ENCODE results near the gene KIF2C.
A peak's percentile ranks its signal among the peaks of the same experiment; 100 is the strongest.
"Not testable (repeated sequence)": the region's sequence is repeated elsewhere in the genome, so short reads cannot be mapped to it uniquely, and the experiment has no call there.

The KIF2C gene

DNA sequence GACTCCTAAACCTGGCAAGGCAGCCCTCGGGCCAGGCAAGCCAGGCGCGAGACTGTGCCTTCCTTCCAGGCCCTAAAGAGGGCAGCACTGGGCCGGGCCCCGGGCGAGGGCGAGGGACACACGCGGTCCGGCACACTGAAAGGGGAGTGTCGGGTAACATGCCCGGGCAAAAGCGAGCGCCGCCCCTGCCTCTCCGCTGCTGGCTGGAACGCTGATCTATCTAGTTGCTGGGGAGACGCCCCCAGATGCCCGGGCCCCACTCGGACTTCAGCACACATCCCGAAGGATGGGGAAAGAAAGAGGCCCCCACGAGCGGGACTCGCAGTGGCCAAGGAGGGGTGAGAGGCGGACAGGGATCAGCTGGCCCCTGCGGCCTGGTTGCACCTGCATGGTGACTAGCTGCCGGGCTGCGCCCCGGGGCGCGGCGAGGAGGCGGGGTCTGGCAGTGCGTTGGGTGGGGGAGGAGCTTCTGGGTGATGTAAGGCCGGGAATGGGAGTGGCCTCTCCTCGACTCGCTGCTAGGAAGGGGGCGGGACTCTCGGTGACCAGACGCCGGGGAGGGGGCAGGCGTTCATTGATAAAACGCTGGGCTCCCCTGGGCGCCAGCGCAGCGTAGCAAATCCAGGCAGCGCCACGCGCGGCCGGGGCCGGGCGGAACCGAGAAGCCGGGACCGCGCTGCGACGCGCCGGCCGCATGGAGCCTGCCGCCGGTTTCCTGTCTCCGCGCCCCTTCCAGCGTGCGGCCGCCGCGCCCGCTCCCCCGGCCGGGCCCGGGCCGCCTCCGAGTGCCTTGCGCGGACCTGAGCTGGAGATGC, 60.3 kb downstream of the KIF2C start, which contains the start of gene PLK3:
PLK3 (plus strand) TSS at position 608 of the 815 bp plus-strand sequence; CDS start at position 695, 87 bp downstream.
- peak; percentile 98 for DNase-seq

DNA sequence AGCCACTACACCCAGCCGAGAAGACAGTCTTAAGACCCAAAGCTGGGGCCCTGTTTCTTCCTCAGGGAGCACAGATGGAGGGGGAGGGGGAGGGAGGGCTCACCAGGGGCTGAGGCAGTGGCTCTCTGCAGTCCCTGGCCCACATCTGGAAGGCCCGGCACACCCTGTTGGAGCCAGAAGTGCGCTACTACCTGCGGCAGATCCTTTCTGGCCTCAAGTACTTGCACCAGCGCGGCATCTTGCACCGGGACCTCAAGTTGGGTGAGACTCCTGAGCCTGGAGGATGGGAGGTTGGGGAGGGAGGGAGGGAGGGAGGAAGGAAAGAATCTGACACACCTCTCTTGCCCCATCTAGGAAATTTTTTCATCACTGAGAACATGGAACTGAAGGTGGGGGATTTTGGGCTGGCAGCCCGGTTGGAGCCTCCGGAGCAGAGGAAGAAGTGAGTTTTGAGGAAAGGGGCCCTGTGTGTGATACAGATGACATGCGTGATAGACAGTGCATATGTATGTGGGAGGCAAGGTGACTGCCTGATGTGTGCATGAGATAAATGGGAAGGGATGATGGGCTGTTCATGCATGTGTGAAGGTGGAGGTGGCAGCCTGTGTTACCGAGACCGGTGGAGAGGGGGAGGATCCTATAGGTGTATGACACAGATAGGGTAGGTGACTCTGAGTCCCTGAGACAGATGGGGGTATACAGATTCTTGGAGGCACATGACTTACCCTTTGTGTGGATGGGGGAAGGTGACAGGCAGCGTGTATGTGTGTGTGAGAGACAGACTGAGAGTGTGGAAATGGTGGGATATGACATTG, 62.1 kb downstream of the KIF2C start:
- DNase-seq = no peak

DNA sequence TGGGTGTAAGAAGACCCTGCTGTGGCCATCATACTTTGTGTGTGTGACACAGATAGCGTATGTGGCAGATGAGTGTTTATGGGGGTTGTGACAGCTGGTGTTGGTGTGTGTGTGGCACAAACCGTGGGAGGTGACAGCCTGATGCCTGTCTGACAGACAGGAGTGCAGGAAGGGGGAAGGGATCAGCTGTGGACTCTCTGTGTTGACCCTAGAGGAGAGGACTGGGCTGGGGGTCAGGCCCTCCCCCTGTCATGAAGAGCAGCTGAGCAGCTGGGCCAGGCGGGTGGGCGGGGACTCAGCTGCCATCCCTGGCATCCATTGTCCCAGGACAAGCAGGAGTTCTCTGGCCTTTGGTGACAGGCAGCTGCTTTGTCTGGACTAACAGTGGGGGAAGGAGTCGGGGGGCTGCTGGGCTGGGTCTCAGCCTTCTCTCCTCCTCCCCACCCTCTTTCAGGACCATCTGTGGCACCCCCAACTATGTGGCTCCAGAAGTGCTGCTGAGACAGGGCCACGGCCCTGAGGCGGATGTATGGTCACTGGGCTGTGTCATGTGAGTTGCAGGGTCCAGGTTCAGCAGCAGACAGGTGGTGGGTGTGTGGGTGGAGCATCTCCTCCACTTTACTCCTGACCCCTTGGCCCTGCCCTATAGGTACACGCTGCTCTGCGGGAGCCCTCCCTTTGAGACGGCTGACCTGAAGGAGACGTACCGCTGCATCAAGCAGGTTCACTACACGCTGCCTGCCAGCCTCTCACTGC, 62.8 kb downstream of the KIF2C start:
- no peak for DNase-seq

DNA sequence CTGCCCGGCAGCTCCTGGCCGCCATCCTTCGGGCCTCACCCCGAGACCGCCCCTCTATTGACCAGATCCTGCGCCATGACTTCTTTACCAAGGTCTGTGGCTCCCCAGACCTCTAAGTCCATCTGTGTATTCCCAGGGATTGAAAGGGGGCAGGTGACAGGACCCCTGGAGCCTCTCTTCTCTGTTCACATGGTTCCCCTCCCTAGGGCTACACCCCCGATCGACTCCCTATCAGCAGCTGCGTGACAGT, 63.4 kb downstream of the KIF2C start:
- DNase-seq = no peak

DNA sequence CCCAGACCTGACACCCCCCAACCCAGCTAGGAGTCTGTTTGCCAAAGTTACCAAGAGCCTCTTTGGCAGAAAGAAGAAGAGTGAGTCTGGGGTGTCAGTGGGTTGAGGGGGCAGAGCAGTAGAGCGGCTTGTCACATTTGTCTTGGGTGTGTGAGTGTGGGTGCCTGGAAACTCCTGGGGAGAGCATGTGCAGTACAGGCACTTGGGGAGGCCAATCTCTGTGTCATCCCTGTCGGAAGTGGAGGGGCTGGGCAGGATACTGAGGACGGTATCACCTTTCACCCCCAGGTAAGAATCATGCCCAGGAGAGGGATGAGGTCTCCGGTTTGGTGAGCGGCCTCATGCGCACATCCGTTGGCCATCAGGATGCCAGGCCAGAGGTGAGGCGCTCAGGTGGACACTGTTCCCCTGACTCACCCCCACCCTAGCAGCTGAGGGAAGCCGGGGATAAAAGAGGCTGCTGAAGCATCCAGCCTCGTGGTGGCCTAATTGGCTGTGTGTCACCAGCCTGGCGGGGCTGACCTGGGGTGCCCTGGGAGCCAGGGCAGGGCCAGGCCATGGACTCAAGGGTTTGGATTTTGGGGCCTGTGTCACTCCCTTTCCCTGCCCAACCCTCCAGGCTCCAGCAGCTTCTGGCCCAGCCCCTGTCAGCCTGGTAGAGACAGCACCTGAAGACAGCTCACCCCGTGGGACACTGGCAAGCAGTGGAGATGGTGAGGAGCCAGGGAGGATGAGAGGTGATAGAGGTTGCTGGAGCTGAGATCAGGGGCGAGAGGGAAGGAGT, 63.9 kb downstream of the KIF2C start:
- DNase-seq = peak; percentile 21

DNA sequence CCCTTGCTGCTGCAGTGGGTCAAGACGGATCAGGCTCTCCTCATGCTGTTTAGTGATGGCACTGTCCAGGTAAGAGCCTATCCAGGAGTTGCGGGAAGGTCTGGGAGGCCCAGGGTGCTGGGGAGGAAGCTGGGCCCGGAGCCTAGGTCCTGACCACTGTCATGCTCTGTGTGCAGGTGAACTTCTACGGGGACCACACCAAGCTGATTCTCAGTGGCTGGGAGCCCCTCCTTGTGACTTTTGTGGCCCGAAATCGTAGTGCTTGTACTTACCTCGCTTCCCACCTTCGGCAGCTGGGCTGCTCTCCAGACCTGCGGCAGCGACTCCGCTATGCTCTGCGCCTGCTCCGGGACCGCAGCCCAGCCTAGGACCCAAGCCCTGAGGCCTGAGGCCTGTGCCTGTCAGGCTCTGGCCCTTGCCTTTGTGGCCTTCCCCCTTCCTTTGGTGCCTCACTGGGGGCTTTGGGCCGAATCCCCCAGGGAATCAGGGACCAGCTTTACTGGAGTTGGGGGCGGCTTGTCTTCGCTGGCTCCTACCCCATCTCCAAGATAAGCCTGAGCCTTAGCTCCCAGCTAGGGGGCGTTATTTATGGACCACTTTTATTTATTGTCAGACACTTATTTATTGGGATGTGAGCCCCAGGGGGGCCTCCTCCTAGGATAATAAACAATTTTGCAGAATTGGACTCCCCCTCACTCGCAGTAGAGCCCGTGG, 65.8 kb downstream of the KIF2C start:
- no peak for DNase-seq

DNA sequence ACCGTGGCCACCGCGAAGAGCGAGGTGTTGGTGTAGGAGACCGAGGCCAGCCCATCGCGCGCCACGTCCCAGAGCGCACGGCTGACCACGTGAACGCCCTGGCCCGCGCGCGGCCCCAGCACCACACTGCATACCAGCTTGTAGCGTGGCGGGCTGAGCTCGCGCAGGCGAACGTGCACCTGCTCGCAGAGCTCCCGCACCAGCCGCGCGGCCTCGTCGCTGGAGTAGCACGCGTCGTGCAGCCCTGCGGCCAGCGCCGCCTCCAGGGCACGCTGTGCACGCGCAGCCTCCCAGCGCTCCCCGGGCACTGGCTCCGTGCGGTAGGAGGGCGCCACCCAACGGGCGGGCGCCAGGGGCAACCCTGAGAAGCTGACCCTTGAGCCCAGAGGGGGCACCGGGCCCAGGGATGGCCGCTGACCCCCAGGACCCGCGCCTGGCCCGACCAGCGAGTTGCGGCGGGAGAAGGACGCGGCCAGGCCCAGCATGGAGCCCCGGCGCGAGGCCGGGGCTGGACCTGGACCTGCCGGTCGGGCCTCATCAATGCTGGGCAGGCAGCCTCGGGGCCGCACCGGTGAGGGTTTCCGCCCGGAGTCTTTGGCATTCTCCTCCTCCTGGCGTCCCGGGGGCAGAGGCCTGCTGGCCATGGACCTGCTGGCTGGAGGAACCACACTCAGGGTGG, 66.5 kb downstream of the KIF2C start:
- DNase-seq = no peak

DNA sequence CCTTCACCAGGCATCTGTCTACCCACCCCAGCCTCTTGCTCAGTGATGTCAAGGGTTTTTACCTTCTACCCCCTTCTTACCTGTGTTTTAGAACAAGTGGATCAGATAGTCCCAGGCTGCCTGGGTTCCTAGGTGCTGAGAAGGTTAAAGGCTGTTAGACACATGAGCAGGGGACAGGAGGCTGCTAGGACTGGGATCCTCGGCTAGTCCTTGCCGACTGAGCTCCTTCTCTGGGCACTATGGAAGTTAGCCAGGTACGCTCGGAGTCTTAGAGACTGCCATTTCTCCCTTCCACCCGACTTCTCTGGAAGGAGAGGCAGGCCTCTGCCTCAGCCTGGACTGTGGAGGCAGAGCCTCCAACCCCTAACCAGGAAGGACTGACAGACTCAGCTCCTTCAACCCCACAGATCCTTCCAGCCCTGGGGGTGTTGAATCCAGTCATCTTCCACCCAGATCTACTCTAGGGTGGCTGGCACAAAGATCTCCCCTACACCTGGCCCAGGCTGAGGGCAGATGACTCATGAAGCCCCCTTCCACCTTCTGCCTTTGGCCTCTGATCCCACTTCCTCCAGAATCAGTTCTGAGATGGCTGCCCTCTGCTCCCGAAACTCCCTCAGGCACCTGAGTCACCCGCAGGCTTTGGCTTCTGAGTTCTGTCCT, 67.2 kb downstream of the KIF2C start, which contains the start of gene DYNLT4:
DYNLT4 (minus strand) TSS at position 648 of the 660 bp plus-strand sequence. CDS start 683 bp downstream, outside the sequence.
- DNase-seq = no peak

DNA sequence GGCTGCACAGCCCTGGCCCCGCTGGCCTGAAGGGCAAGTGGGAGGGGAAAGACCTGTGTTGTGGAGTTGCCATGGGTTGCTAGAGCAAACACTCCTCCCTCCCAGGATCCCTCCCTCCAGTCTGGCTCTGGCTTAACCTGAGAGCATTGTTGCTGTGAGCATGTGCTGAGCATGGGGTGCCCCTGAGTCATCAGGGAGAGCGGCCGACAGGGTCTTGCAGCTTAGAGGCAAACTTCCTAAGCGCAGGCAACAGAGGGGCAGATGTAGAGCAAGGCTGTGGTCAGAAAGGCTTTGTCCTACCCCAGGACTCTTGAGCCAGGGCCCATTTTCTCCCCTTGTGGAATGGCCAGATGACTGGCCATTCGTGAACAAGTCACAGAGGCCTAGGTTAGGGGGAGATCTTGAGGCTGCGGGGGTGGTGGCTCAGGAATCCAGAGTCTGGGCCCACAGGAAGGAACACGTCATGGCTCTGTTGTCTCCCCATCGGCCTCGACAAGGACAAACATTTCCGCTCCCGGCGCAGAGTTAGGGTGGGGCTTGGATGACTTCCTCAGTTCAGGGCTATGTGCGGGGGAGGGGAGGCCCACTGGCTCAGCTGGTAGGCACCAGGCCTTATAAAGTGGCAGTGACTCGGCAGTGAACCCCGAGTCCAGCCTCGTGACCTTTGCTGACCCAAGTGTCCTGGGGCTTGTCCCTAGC, 67.9 kb downstream of the KIF2C start:
- peak; percentile 96 for DNase-seq

DNA sequence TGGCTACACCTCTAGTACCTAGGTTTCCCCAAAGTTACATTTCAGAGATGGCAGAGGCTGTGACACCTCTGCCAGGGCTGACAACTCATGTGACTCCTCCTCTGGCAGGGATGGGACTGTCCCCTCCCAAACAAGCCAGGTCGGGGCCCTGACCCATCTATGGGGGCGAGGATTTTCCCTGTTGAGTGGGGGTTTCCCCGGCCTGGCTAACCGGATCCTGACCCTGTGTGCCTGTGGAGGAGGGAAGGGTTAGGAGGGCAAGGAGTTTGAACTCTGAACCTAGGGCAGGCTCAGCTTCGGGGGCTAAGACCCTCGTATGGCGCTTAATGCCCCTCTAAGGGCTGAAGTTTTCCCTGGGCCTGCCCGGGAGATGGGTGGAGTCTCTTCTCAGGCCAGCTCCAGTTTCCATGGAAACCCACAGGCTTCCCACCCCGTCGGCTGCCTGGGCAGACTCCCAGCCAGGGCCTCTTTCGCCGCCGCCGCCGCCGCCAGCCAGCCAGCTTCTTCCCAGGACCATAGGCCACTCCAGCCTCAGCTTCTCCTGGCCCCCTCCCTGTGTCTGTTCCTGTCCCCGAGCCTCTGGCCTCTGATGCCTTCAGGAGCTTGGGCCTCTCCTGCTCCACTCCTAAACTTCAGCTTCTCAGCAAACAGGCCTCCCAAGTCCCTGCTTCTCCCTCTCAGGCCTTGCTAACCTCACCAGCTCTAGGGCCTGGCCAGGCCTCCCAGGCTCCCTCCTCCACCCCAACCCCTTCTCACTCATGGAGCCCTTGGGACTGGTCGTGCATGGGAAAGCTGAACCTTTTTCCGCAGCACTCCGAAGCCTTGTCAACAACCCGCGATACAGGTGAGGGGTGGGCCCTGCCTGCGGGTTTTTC, 68.7 kb downstream of the KIF2C start, which contains the start of gene BTBD19:
BTBD19 (plus strand) TSS at position 461 of the 875 bp plus-strand sequence; CDS start at position 759, 298 bp downstream.
- DNase-seq = peak; percentile 75

DNA sequence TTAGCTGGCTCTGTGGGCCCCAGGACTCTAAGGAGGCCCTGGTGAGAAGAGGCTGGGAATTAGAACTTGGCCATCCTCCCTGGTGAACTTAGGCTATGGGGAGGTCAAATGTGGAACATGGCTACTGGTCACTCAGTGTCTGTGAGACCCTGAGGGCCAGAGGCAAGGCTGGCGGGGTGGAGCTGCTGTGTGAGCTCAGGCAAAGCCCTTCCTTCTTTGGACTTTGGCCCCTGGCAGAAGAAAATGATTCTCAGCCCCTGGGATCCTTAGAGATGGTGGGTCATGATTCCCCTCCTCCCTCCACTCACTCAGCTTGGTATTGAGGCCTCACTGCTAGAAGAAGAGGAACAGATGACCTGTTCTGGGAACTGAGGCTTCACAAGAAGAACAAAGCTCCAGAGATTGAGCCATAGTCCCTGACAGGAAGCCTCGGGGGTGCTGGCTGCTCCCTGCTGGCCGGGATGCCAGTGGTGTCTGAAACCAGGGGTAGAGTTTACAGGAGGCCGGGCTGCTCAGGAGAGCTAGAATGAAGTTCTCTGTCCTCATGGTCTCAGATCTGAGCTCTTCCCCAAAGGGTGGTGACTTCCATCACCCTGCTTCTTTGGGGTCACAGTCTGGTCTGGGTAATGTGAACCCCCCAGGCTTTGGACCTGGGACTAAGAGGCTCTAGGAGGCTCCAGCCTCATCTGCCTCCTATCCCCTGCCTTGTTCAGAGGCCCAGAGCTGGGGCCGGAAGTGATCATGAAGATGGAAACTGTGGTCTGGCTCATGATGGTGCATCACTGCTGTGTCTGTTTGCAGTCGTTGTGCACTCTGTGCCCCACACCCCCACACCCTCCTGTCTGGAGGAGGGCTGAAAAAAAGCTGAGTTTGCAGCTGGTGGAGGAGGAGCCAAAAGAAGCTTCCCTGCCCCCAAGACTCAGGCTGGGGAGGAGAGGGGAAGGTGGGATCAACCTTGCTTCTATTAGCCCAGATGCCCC, 69.6 kb downstream of the KIF2C start:
- no peak for DNase-seq

DNA sequence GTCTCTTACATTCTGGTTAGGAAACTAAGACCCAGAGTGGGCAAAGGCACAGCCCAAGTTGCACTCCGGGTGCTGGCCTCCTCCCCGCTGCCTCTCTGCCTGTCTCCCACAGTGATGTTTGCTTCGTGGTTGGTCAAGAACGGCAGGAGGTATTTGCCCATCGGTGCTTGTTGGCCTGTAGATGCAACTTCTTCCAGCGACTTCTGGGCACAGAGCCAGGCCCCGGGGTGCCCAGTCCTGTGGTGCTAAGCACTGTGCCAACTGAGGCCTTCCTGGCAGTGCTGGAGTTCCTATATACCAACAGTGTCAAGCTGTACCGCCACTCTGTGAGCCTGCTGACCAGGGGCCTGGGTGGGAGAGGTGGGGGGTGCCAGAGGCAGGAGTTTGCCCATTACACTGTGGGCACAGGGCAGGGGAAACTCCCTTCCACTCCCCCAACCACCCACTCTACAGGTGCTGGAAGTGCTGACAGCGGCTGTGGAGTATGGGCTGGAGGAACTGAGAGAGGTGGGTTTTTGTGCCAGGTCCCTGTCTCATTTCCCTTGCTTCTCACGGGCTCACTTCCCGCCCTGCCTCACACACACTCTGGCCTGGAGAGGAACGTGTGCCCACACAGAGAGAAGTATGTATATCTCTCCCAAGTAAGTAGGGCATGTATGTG, 70.6 kb downstream of the KIF2C start:
- peak; percentile 52 for DNase-seq

DNA sequence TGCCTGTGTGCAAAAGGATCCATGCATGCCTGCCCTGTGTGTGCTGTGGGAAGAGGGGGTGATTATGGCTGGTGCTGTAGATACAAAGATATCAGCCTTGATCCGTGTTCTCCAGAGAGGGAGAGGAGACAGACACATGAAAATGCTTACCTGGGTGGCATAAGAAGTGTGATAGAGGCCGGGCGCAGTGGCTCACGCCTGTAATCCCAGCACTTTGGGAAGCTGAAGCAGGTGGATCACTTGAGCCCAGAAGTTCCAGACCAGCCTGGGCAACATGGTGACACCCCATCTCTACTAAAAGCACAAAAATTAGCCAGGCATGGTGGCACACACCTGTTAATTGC, 71.1 kb downstream of the KIF2C start:
- not testable (repeated sequence) for DNase-seq

DNA sequence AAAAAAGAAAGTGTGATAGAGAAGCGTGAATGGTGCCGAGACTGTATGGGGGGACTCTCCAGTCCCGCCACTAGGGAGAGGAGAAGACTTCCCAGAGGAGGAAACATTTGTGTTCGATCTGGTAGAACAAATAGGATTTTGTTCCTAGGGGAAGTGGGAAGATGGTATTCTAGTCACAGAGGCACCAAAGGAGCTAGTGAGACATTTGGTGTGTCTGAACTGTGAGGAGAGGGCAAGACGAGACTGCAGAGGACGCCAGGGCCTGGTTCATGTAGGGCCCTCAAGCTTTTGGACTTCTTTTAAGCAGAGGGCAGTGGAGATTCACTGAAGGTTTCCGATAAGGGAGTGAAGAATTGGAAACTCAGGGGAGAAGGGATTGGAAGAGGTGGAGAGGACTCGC, 71.6 kb downstream of the KIF2C start:
- no peak for DNase-seq

DNA sequence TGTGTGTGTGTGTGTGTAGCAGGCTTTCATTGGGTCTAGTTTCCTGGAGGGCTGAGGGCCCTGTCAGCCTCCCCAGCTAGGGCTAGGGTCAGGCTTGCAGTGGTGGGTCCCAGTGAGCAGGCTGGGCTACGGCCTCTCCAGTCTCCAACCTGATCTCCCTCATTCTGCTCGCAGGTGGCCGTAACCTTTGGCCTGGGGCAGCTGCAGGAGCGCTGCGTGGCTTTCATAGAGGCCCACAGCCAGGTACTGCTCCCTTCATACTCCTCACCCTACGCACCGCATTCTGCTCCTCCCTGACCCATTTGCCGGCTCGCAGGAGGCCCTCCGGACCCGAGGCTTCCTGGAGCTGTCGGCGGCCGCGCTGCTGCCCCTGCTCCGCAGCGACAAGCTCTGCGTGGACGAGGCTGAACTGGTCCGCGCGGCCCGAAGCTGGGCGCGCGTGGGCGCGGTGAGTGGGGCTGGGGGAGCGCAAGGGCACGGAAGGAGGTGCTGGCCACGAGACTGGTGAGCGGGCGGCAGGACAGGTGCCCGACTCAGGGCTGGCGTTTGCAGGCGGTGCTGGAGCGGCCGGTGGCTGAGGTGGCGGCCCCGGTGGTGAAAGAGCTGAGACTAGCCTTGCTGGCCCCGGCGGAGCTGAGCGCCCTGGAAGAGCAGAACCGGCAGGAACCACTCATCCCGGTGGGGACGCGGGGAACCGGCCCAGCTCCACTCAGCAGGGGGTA, 73.3 kb downstream of the KIF2C start:
- DNase-seq = no peak

DNA sequence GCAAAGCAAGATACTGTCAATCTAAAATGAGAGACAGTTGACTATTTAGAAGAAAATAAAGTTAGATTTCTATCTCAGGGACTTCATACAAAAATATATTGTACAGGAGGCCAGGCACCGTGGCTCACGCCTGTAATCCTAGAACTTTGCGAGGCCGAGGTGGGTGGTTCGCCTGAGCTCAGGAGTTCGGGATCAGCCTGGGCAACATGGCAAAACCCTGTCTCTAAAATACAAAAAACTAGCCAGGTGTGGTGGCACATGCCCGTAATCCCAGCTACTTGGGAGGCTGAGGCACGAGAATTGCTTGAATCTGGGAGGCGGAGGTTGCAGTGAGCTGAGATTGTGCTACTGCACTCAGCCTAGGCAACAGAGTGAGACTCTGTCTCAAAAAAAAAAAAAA, 76.3 kb downstream of the KIF2C start:
- DNase-seq = not testable (repeated sequence)
